Measurements from ENCODE around the gene BIRC7. TPM values are rescaled to one million over a fixed set of nuclear protein-coding genes. Genes with fewer than 3 reads are reported as not detected.

The BIRC7 gene
- total RNA-seq, 5 donors from 2014 or later (not counting 1 experiment from before 2014, with no cell fraction given), result not detected

GRCh38 chr20:63214514-63214913 lies 21.2 kb upstream of the BIRC7 start:
- H3K4me1 ChIP-seq (ENCODE audit: control insufficient read depth in 1 of 2, extremely low read depth in 1 of 2, insufficient read depth in 2 of 2, low read length in 2 of 2), result peaks cover 9 to 60% of the 10 kb centered on the region in 2 experiments
- 70% methylated on average over 5 of the region's 6 CpGs for WGBS (ENCODE audit: insufficient coverage)
- H3K4me3 ChIP-seq (ENCODE audit: control insufficient read depth in 1 of 2, extremely low read depth in 1 of 2, low read length in 1 of 2), result no peak overlapping the region
- H3K4me3 Mint-ChIP-seq, result peak overlapping the region; percentile 89 to 90 (median 90)
- peaks cover 34% of the 10 kb centered on the region for H3K36me3 Mint-ChIP-seq
- no peak for ATAC-seq (replicated peaks in 1 of 4)
- POLR2A ChIA-PET, result interaction anchor here in 1 of 2 donors (0.6 kb wide), 1 partner anchor 663 kb away, joined by 4 read pairs; no protein-coding TSS in a partner anchor
- no peak overlapping the region for H3K27ac ChIP-seq (ENCODE audit: low read length)
- peak overlapping the region; percentile 85 for H3K27ac Mint-ChIP-seq
- H3K27me3 ChIP-seq (replicated peaks in 1 of 2; ENCODE audit: control insufficient read depth in 2 of 2, extremely low read depth in 1 of 2, insufficient read depth in 2 of 2, low read length in 1 of 2), result peaks cover 0 to 9% of the 10 kb centered on the region in 2 experiments
- no peaks in the 10 kb centered on the region for H3K27me3 Mint-ChIP-seq
- H3K4me1 Mint-ChIP-seq, result peaks cover 56 to 64% (median 62%) of the 10 kb centered on the region in 3 donors
- no peak for DNase-seq
- CTCF ChIA-PET, result interaction anchor here (1.1 to 2.0 kb wide), 2 partner anchors 9 to 279 kb away, joined by 3 to 5 read pairs; no protein-coding TSS in a partner anchor
- peaks cover 6 to 45% of the 10 kb centered on the region in 2 donors for H3K36me3 ChIP-seq (ENCODE audit: control insufficient read depth in 2 of 2, extremely low read depth in 1 of 2, insufficient read depth in 1 of 2, low read length in 1 of 2)
- H3K9me3 ChIP-seq, result no peaks in the 10 kb centered on the region
- no peaks in the 10 kb centered on the region for H3K9me3 Mint-ChIP-seq

GRCh38 chr20:63215101-63216040 lies 20.3 kb upstream of the BIRC7 start:
- Mint-ChIP-seq H3K27me3 (peaks cover 0 to 1% of the 10 kb centered on the region in 2 donors), H3K9me3 (no peaks in the 10 kb centered on the region), H3K36me3 (peaks cover 27% of the 10 kb centered on the region), H3K4me3 (peak overlapping the region; percentile 89 to 90 (median 90)), H3K4me1 (peaks cover 47 to 57% (median 55%) of the 10 kb centered on the region in 3 donors), H3K27ac (peak overlapping the region; percentile 85)
- DNase-seq (peak in 3 of 35 experiments; percentile 13 to 40 (median 13)), ATAC-seq (replicated peaks in 1 of 4) (no peak)
- H3K27ac ChIP-seq (ENCODE audit: low read length), result no peak overlapping the region
- peaks cover 9 to 53% of the 10 kb centered on the region in 2 experiments for H3K4me1 ChIP-seq (ENCODE audit: control insufficient read depth in 1 of 2, extremely low read depth in 1 of 2, insufficient read depth in 2 of 2, low read length in 2 of 2)
- peak overlapping the region; percentile 72 to 75 for H3K4me3 ChIP-seq (ENCODE audit: control insufficient read depth in 1 of 2, extremely low read depth in 1 of 2, low read length in 1 of 2)
- POLR2A ChIA-PET, result no interaction called here
- 2% methylated on average over 72 of the region's 81 CpGs for WGBS (ENCODE audit: insufficient coverage)
- peaks cover 0 to 17% of the 10 kb centered on the region in 2 experiments for H3K27me3 ChIP-seq (replicated peaks in 1 of 2; ENCODE audit: control insufficient read depth in 2 of 2, extremely low read depth in 1 of 2, insufficient read depth in 2 of 2, low read length in 1 of 2)
- no peaks in the 10 kb centered on the region for H3K9me3 ChIP-seq
- H3K36me3 ChIP-seq (ENCODE audit: control insufficient read depth in 2 of 2, extremely low read depth in 1 of 2, insufficient read depth in 1 of 2, low read length in 1 of 2), result peaks cover 0 to 37% of the 10 kb centered on the region in 2 donors
- CTCF ChIA-PET, result interaction anchor here (1.1 to 2.0 kb wide), 2 partner anchors 8 to 278 kb away, joined by 3 to 5 read pairs; no protein-coding TSS in a partner anchor

- H3K27ac Mint-ChIP-seq, result peak within 1 kb of the TSS; percentile 87 to 93
- POLR2A ChIA-PET, result no interaction called here
- peak; percentile 88 to 98 (median 94) for DNase-seq
Measured at GRCh38 chr20:63216041-63216848, 19.5 kb upstream of the BIRC7 start, which contains the start of gene YTHDF1. Gene YTHDF1 (minus strand): TSS chr20:63216131. CDS start chr20:63215892, 239 bp downstream.

GRCh38 chr20:63216849-63217471 lies 18.7 kb upstream of the BIRC7 start:
- H3K36me3 ChIP-seq (ENCODE audit: control insufficient read depth in 2 of 2, extremely low read depth in 1 of 2, insufficient read depth in 1 of 2, low read length in 1 of 2), result peaks cover 0 to 27% of the 10 kb centered on the region in 2 donors
- peaks cover 0 to 5% of the 10 kb centered on the region in 2 donors for H3K27me3 Mint-ChIP-seq
- H3K4me1 Mint-ChIP-seq, result peaks cover 38 to 42% (median 40%) of the 10 kb centered on the region in 3 donors
- ATAC-seq (replicated peaks in 1 of 4) (no peak), DNase-seq (no peak)
- peaks cover 22% of the 10 kb centered on the region for H3K36me3 Mint-ChIP-seq
- H3K4me3 Mint-ChIP-seq, result peak overlapping the region; percentile 82 to 90 (median 86)
- peaks cover 0 to 26% of the 10 kb centered on the region in 2 experiments for H3K27me3 ChIP-seq (replicated peaks in 1 of 2; ENCODE audit: control insufficient read depth in 2 of 2, extremely low read depth in 1 of 2, insufficient read depth in 2 of 2, low read length in 1 of 2)
- H3K9me3 Mint-ChIP-seq, result no peaks in the 10 kb centered on the region
- 89% methylated on average over 10 of the region's 13 CpGs for WGBS (ENCODE audit: insufficient coverage)
- peak overlapping the region; percentile 87 to 93 for H3K27ac Mint-ChIP-seq
- H3K27ac ChIP-seq (ENCODE audit: low read length), result peak overlapping the region; percentile 66
- CTCF ChIA-PET, result no interaction called here
- no peaks in the 10 kb centered on the region for H3K9me3 ChIP-seq
- H3K4me3 ChIP-seq (ENCODE audit: control insufficient read depth in 1 of 2, extremely low read depth in 1 of 2, low read length in 1 of 2), result peak overlapping the region; percentile 63 to 65
- peaks cover 9 to 40% of the 10 kb centered on the region in 2 experiments for H3K4me1 ChIP-seq (ENCODE audit: control insufficient read depth in 1 of 2, extremely low read depth in 1 of 2, insufficient read depth in 2 of 2, low read length in 2 of 2)
- POLR2A ChIA-PET, result no interaction called here

More at GRCh38 chr20:63216041-63216848, 19.5 kb upstream of the BIRC7 start, which contains the start of gene YTHDF1:
- Histone ChIP-seq H3K4me1 (ENCODE audit: control insufficient read depth in 1 of 2, extremely low read depth in 1 of 2, insufficient read depth in 2 of 2, low read length in 2 of 2) (peaks cover 9 to 46% of the 10 kb centered on the region in 2 experiments), H3K4me3 (ENCODE audit: control insufficient read depth in 1 of 2, extremely low read depth in 1 of 2, low read length in 1 of 2) (peak within 1 kb of the TSS; percentile 72 to 75), H3K27ac (ENCODE audit: low read length) (peak within 1 kb of the TSS; percentile 66), H3K9me3 (no peaks in the 10 kb centered on the region), H3K36me3 (ENCODE audit: control insufficient read depth in 2 of 2, extremely low read depth in 1 of 2, insufficient read depth in 1 of 2, low read length in 1 of 2) (peaks cover 0 to 32% of the 10 kb centered on the region in 2 donors), H3K27me3 (replicated peaks in 1 of 2; ENCODE audit: control insufficient read depth in 2 of 2, extremely low read depth in 1 of 2, insufficient read depth in 2 of 2, low read length in 1 of 2) (peaks cover 0 to 24% of the 10 kb centered on the region in 2 experiments)
- H3K9me3 Mint-ChIP-seq, result no peaks in the 10 kb centered on the region
- H3K27me3 Mint-ChIP-seq, result peaks cover 0 to 5% of the 10 kb centered on the region in 2 donors
- H3K4me3 Mint-ChIP-seq, result peak within 1 kb of the TSS; percentile 89 to 90 (median 90)
- peak; percentile 91 to 94 (median 93) for ATAC-seq (replicated peaks in 1 of 4)
- peaks cover 23% of the 10 kb centered on the region for H3K36me3 Mint-ChIP-seq
- 3% methylated on average over 95 of the region's 96 CpGs for WGBS (ENCODE audit: insufficient coverage)
- peaks cover 42 to 49% (median 46%) of the 10 kb centered on the region in 3 donors for H3K4me1 Mint-ChIP-seq
- CTCF ChIA-PET, result no interaction called here

GRCh38 chr20:63217706-63218105 lies 18.0 kb upstream of the BIRC7 start:
- ChIA-PET POLR2A (interaction anchor here in 1 of 2 donors (0.6 kb wide), 1 partner anchor 18 kb away, joined by 3 read pairs; the partner anchor contains the start of gene BIRC7), CTCF (no interaction called here)
- no peak overlapping the region for H3K27ac Mint-ChIP-seq
- no peak overlapping the region for H3K4me3 ChIP-seq (ENCODE audit: control insufficient read depth in 1 of 2, extremely low read depth in 1 of 2, low read length in 1 of 2)
- ATAC-seq (replicated peaks in 1 of 4), result no peak
- H3K36me3 ChIP-seq (ENCODE audit: control insufficient read depth in 2 of 2, extremely low read depth in 1 of 2, insufficient read depth in 1 of 2, low read length in 1 of 2), result peaks cover 0 to 19% of the 10 kb centered on the region in 2 donors
- no peak for DNase-seq
- H3K27me3 Mint-ChIP-seq, result peaks cover 0 to 5% of the 10 kb centered on the region in 2 donors
- H3K36me3 Mint-ChIP-seq, result peaks cover 16% of the 10 kb centered on the region
- H3K4me1 ChIP-seq (ENCODE audit: control insufficient read depth in 1 of 2, extremely low read depth in 1 of 2, insufficient read depth in 2 of 2, low read length in 2 of 2), result peaks cover 9 to 32% of the 10 kb centered on the region in 2 experiments
- H3K9me3 ChIP-seq, result no peaks in the 10 kb centered on the region
- H3K4me3 Mint-ChIP-seq, result no peak overlapping the region
- H3K27me3 ChIP-seq (replicated peaks in 1 of 2; ENCODE audit: control insufficient read depth in 2 of 2, extremely low read depth in 1 of 2, insufficient read depth in 2 of 2, low read length in 1 of 2), result peaks cover 0 to 30% of the 10 kb centered on the region in 2 experiments
- no peaks in the 10 kb centered on the region for H3K9me3 Mint-ChIP-seq
- H3K27ac ChIP-seq (ENCODE audit: low read length), result no peak overlapping the region
- H3K4me1 Mint-ChIP-seq, result peaks cover 30 to 34% (median 33%) of the 10 kb centered on the region in 3 donors
- WGBS (ENCODE audit: insufficient coverage), result 100% methylated on average over 3 of the region's 7 CpGs
